ENCODE results near the gene PLA2R1.

Gene PLA2R1

DNA sequence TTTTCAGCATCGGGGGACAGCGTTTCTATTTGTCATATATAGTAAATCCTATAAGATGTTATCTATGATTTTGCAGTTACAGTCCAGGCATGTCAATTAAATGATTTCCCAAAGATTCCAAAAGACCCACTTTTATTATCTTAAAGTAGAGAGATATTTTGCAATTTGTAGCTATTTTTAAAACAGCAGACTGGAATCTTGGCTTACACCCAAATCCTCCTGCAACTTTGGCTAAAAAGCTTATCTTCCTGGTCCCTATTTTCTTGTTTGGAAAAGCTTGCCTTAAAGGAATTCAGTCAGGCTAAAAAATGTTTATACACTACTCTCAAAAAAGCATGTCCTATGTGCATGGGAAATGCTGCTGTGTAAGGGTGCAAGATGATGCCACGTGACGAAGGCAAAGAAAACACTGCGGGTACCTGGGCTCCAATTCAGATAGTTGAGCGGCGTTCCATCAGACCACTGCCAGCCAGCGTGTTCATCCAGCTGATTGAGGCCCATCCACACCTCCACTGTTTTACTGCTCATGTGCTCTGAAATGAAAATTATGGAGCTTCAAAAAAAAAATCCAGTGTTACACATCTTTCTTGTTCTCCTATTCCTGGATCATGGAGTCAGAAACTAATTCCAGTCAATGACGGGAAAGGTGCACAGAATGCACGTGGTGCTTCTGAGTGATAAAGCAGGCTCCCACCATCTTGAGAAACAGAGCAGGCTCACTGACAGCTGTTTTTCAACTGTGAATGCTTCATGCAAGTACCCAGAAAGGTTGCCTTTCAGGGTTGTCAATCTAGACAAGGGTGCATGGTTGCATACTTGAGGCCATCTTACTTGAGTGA is 33.8 kb downstream of the PLA2R1 start:
- DNase-seq = no peak

DNA sequence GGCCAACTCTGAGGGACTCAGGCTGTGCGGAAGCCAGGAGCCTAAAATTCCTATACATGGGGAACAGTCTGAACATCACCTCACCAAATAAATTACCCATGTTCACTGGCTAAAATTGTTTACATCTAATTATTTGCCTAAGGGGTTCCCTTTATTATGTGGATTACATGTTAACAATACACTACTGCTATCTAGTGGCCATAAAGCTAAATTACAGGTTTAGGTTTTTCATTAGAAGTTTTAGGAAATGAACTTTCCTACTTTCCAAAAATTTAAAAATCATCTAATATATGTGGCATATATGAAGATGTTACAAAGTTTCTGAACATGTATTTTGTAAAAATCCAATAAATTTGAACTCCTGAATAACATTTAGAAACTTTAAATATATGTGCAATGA is 40.3 kb downstream of the PLA2R1 start:
- DNase-seq = no peak

DNA sequence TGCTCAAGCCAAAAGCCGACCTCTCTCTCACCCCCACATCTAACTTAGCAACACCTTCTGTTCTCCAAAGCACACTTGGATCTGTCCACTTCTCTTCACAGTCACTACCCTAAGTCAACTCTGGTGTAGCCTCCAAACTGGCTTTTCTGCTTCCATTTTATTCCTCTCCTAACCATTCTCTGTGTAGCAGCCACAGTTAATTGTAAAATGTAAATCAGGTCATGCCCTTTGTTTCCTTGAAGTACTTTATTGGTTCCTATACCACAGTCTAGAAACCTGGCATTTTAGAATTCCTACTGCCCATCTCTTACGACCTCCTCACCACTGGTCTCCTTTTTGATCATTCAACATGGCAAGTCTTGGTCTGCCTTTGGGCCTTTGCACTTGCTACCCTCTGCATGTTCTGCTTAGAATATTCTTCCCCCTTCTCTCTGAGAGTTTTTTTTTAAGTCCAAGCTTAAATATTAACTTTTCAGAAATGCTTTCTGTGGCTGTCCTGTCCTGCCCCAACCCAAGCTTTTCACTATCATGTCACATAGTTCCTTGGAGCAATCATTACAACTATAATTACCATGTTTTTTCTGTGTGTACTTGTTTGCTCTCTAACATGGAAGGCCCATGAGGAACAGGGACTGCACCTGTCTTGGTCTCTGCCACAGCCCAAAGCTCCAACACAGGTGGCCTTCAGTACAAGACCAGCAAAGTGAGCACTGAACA is 42.9 kb downstream of the PLA2R1 start:
- no peak for DNase-seq

GRCh38 chr2:160015746-160016145 is 46.7 kb downstream of the PLA2R1 start:
- no peak for DNase-seq

DNA sequence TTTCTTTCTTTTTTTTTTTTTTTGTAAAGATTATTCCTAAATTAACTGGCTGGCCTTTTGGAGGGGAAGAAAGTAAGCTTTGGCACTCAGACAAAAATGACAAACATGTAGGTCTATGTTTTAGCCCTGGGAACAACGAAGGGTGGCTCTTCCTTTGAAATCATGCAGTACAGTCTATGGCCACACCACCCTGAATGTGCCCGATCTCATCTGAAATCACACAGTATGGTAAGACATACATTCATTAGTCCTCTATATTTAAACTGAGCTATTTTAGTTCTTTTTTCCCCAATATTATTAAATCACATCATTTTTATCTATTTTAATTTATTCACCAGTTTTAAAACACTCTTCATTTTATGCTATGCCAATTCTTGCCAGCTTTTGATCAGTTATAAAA is 48.2 kb downstream of the PLA2R1 start:
- DNase-seq = no peak

DNA sequence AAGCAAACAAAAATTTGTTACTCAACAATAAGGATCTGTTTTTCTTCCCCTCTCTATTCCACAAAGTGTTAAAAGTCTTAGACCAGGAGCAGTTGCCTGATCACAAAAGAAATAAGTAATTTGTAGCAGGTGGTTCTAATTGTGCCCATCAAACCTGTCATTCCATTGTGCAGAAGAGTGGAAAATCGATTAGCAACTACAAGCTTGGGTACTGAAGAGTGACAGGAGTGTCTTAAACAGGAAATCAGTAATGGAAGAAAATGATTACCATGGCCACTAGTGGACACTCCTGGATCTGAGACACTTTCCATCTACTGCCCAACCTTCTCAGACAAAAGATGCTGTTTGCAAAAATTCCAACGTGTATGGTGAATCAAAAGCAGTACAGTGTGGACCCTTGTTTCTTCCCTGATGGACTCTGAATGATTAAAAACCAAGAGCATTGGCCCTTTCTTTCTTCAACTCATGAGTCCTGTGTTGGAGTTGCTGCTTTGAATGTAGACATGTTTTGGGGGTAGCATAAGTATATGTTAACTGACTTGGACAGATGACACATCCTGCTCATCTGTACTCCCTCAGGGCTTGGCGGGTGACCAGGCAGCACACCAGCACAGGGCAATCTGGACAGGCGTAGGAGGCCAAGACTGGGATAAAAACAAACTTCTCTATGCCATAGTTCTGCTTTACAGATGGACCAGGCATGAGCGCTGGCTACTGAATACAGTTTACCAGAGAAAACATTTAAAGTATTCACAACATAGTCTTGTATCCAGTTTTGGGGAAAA is 51.9 kb downstream of the PLA2R1 start:
- DNase-seq = no peak

DNA sequence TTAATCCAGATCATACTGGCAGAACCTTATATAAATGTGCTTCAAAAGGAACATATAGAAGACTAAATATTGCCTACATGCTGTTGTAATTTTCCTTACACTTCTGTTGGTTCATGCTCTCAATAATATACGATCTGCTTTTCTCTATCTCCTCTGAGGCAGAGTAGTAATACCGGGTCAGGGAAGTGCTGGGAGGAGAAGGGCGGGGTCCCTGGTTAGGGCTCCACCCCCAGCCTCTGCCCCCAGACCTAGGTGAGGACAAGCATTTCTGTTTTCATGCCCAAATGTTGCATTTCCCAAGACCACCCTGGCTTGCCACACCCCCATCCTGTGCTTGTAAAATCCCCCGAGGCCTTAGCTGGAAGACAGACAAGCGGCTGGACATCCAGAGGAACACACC is 55.3 kb downstream of the PLA2R1 start:
- DNase-seq = no peak

- DNase-seq = no peak
These were observed 55.9 kb downstream of the PLA2R1 start for GRCh38 chr2:160006475-160006874.

DNA sequence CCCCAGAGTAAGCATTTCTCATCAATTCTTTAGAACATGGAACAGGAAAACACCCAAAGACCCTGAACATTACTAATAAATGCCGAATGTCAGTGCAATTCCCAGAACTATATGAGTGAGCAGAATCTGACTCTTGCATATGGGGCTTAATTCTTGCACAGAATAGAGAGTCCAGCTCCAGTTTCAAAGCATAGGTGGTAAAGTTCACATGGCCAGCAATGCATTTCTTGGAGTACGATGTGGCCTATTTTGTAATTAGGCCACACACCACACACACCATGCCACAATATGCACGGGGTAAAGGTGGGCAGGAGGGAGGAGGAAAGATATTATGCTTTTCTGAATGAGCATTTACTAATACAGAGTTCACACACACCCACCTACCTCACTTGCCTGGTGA is 56.5 kb downstream of the PLA2R1 start:
- no peak for DNase-seq

DNA sequence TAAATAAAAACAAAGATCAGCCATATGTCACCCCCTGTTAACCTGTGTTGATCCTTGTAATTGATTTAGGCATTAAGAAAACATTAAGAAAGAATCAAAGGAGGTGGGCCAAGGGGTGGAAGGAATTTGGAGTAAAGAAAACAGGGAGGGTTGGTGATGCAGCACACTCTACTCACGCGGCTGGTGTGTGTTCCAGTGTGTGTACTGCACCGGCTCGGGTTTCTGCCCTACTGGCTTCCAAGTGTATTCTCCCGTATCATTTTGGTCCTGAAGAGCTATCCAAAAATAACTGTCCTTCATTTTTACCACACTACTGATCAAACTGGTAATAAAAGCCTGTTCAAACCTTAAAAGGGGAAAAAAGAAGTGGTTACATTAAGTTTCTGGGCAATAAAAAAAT is 56.9 kb downstream of the PLA2R1 start:
- no peak for DNase-seq

DNA sequence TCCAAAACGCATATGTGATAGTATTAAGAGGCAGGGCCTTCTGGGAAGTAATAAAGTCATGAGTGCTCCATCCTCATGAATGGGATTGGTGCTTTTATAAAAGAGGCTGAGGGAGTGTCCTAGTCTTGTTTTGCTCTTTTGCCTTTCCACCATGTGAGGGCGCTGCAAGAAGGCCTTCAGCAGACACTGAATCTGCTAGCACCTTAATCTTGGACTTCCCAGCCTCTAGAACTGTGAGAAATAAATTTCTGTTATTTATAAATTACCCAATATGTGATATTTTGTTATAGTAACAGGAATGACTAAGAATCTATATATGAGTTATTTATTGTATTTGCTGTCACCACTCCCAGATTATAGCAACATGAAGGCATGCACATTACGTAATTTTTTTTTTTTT is 63.5 kb downstream of the PLA2R1 start:
- DNase-seq = no peak

DNA sequence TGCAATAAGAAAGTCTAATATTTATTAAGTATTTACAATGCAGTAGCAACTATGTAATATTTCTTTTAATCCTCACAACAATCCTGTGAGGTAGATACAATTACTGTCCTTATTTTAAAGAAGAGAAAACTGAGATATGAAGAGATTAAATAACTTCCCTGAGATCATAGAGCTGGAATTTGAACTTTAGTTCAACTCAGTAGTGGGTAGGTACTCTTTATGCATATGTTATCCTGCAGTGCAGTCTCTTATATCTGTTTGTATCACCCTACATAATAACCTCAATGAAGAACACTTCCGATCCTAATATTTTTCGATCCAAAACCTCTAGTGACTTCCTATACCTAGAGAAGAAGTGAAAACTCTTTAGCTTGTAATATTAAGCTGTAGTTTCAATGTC is 64.2 kb downstream of the PLA2R1 start:
- no peak for DNase-seq

- DNase-seq = no peak
These were observed 65.4 kb downstream of the PLA2R1 start for GRCh38 chr2:159996792-159997546.

GRCh38 chr2:159995038-159995437 is 67.4 kb downstream of the PLA2R1 start:
- DNase-seq = no peak

GRCh38 chr2:159989249-159989648 is 73.2 kb downstream of the PLA2R1 start:
- DNase-seq = no peak

- no peak for DNase-seq
These were observed 73.9 kb downstream of the PLA2R1 start for GRCh38 chr2:159988412-159988970.

GRCh38 chr2:159987181-159987580 is 75.2 kb downstream of the PLA2R1 start:
- DNase-seq = no peak

- DNase-seq = no peak
These were observed 76.8 kb downstream of the PLA2R1 start for GRCh38 chr2:159985656-159986055.

DNA sequence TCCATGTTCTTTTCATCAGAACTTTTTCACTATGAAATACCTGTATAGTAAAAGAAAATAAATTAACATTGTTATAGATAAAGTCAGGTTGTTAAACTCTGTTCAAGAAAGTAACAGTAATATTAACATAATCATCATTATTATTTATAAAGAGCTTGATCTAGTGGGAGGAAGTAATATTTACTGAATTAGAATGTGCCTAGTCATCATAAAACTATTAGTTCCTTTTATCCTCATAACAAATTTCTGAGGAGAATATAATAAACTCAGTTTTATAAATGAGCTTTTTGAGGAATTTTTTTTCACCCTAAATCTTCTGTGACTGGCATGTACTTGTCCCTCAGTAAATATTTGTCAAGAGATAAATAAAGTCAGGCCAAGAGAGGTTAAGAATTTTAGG is 78.4 kb downstream of the PLA2R1 start:
- no peak for DNase-seq

DNA sequence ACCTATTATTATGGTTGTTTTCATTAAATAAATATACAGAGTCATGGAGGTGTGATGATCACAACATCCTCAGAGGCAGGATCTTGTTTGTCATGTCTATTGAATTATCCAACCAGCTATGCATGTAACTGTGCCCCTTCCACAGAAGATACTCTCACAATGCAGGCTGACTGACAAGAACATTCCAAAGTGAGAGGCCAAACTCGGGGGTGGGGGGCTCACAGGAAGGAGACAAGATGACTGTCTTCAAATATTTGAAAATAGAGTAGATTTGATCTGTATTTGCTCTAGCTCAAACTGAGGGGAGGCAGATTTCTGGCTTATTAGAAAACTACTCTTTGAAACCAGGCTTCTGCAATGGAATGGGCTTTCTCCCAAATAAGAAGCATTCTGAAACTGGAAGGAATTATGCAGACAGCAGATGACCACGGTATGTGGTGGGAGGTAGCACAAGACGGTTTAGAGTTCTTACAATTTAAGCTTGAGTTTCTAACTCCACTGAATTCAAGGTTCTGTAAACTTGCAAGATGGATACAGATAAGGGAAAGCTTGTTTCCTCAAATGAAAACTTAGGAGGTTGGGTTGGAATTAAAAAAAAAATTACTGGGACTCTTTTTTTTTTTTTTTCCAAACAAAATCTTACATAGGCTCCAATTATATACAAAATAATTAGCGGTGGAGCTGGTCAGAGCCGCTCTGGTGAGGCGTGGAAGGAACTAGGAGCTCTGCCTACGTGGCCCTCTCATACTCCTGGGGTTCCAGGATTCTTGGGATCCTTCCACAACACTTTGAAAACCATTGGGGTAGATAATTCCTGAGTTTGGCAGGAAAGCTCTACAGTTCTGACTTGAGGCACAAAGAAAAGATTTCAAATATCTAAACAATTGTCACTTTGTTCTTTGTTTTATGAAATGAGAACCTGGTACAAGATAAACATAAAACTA is 79.3 kb downstream of the PLA2R1 start:
- DNase-seq = no peak

GRCh38 chr2:159982270-159982669 is 80.1 kb downstream of the PLA2R1 start:
- no peak for DNase-seq

Measured in NCI-H1048 (cell line).